GM18517 (cell line): ENCODE measurements around the gene GFRA1.
"Not testable (repeated sequence)": the region's sequence is repeated elsewhere in the genome, so short reads cannot be mapped to it uniquely, and the experiment has no call there.

Experiments used
- ATAC-seq: cut with Tn5 transposase; IDR thresholded peaks from one replicate; pipeline ENCODE4 v1.9.1; 2021; ENCODE audit warnings: mild to moderate bottlenecking, moderate library complexity; ENCODE audit not compliant: unreplicated experiment

The GFRA1 gene

DNA sequence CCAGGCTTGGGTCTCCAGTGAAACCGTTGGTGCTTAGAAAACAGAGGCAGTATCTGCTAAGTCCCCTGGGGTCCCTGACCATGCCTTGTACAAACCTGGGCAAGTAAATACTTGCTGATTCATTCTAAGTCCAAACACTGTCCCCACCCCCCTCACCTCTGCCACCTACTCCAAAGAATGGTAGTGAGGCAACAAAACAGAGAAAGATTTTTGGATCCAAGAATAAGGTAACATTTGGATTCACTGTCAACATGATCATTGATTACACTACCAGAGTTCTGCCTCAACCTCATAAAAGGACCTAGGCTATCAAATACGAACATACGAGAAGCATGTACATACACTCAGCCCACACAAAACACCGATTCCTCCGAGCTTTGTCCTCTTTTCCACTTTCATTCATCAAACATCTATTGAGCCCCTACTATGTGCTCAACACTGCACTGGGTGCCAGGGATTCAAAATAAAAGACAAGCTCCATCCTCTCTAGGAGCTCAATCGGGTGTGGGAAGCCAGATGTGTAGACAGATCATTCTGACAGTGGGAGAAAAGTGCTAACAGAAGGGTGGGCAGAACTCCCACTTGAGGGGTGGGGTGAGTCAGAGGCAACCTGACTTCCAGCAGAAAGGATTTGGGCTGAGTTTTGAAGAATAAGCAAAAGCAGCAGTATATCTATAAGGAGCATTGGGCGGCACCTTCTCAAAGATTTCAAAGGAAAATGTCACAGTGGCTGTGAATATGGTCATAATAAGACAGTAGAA lies 71.2 kb downstream of the GFRA1 start:
- no peak for ATAC-seq

DNA sequence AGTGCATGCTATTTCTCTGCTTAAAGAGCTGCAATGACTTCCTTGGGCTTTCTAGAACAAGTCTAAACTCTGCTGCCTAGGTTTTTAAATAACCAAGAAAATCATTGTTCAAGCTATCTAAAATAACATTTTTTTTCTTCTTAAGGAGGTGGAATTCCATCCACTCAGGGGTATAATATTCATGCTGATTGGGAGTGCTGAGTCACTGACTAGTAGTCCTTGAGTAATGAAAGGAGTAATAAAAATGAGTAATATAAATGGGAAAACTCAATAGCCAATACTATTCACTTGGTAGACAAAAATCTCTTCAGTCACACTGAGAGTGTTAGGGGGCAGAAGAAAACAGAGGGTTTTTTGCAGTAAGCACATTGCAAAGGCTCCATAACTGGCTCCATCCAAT lies 72.0 kb downstream of the GFRA1 start:
- no peak for ATAC-seq

DNA sequence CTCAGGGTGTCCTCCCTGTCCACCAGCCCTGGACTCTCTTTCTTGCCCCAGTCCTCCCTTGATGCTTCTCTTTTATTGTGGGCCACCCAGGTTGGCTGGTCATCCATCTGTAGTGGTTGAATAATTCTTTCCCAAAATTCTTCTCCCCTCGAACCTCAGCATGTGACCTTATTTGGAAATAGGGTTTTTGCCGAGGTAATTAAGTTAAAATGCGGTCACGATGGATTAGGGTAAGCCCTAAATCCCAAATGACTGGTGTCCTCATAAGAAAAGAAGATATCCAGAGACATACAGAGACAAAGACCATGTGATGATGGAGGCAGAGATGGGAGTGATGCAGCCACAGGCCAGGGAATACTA lies 74.3 kb downstream of the GFRA1 start:
- ATAC-seq = no peak

DNA sequence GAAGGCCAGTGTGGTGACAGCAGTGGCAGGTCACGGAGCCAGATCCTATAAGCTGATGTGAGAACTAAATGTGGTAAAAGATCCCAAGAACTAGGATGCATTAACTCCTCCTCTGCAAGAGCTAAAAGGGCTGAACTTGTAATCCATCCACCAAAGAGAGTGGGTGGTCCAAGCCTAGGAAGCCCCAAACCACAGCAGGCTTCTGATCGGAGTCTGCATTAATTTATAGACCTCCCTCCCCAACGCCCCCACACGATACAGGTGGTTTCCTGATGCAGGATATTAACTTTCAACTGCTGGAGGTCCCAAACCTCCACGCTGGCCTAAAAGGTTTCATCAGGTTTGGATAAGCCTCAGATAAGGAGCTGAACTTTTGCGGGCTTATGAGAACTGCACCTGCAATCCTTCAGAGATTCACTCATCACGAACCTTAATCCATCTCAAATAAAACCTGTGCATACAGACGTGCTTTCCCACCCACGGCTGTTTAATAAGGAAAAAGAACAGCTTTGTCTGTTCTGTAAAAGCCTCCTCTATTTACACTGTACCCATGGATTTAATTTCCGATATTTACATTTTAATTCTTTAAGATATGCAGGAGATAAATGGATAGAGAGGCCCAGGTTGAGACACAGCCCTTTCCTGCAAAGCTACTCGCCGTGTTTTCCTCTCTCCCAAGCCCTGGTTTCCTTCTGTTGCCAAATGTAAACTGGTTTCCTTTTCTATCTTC lies 74.9 kb downstream of the GFRA1 start:
- ATAC-seq = no peak

DNA sequence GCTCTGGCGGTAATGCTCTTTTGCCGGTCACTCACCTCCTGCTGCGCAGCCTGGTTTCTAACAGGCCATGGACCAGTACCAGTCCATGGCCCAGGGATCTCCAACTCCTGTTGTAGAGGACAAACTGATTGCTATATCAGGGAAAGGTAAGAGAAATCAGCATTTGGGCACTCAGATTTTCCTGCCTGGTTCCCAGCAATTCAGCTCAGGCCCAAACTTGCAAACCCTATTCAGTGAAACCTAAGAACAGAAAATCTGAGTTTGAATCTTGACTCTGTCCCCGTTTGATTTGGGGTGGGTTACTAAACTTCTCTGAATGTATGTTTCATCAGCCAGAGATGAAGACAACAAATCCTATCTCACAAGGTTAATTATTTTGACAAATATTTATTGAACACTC lies 77.4 kb downstream of the GFRA1 start:
- no peak for ATAC-seq

DNA sequence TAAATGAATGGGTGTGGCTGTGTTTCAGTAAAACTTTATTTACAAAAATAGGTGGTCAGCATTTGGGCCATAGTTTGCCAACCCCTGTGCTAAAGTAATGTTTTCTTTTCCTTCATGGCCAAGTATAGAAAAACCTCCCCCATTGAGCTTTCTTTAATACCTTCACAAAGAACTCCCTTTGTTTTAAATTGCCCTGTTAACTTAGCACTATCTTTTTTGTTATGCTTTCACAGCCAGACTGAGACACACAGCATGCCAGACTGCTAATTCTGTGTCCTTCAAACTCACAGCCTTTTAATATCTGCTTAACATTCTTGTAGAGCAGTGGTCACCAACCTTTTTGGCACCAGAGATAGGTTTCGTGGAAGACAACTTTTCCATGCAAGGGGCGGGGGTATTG lies 78.0 kb downstream of the GFRA1 start:
- ATAC-seq = no peak

DNA sequence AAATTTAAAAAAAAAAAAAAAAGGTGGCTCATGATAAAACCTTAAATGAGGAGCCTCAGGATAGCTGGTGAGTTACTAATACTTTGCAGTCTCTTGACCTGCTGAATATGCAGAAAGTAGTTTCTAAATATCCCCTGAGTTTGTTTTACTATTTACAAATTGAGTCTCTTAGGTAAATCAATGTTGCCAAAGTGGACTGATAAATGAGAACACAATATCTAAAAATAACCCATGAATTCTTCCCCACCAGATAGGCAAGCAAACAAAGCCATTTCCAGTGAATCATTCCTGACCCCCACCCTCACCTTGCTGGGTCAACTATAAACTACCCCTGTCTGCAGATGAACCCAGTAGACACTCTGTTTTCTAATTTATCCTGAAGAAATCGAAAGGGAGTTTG lies 78.9 kb downstream of the GFRA1 start:
- no peak for ATAC-seq

DNA sequence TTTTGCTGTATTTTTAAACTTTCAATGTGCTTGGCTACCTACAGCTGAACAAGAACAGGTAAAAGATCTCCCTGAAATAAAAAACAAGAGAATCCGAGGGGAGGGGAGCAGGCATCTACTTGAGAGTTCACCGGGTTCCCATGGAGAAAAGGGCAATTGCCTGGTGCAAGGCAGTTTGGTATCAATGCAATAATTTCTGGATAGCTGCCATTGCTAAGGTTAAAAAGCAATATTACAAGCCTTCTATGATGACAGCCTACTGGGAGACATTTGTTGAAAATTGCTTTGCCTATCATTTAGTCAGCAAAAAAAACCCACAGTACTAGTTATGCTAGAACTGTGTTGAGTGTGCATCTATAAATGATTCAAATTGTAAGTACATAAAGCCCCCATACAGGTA lies 82.1 kb downstream of the GFRA1 start:
- ATAC-seq = no peak

DNA sequence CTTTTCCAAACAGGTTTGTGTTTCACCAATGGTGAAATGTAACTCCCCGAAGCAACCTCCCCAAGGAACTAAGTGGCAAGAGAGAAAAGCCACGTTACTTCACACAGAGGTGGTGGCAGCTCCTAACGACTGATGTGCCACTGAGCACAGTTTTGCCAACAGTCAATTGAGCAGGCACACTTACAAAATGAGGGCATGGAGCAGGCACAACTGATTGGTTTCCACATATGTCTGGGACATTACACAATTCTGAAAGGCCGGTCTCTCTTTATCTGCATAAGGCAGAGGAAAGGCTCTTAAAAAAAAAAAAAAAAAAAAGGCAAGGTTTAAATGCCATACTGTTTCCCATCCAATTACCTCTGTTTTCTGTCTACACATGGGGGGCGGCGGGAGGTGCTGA lies 86.7 kb downstream of the GFRA1 start:
- ATAC-seq = no peak

DNA sequence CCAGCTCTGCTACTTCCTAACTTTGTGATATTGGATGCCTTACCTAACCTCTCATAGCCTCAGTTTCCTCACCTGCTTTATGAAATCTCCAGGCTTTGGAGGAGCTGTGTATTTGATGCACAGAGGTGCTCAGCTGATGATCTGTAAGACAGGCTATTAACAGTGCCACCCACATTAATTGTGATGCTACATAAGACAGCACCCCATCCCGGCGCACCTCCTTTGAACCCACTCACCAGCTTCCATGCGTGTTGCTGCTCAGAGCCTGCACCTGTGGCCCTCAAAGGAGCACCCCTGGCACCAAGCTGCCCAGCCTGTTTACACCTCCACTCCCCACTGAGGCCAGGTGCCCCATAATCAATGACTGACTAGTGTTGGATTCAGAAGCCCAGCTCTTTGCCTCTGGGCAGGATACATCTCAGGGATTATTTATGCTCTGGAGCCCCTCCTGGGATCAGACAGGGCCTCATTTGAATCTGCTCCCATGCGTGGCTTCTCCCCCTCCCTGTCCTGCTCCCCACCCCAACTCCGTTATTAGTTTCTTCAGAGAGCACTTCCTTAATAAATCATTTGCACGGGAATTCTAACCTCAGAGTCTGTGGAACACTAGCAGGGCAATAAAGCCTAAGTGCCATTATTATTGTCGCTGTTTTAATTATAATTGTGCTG lies 87.7 kb downstream of the GFRA1 start:
- no peak for ATAC-seq

DNA sequence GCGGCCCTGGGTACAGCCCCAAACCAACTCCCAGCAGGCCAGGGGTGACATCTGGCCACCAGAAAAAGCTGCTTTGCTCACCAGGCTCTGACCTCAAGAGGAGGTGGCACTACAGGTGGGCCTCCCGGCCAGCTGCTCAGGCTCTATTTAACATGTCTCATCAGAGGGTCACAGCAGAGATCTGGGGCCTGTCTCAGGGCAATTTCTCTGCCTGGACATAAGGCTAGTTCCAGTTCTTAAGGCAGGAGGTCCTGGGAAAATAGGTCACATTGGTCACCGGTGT lies 88.6 kb downstream of the GFRA1 start:
- no peak for ATAC-seq

DNA sequence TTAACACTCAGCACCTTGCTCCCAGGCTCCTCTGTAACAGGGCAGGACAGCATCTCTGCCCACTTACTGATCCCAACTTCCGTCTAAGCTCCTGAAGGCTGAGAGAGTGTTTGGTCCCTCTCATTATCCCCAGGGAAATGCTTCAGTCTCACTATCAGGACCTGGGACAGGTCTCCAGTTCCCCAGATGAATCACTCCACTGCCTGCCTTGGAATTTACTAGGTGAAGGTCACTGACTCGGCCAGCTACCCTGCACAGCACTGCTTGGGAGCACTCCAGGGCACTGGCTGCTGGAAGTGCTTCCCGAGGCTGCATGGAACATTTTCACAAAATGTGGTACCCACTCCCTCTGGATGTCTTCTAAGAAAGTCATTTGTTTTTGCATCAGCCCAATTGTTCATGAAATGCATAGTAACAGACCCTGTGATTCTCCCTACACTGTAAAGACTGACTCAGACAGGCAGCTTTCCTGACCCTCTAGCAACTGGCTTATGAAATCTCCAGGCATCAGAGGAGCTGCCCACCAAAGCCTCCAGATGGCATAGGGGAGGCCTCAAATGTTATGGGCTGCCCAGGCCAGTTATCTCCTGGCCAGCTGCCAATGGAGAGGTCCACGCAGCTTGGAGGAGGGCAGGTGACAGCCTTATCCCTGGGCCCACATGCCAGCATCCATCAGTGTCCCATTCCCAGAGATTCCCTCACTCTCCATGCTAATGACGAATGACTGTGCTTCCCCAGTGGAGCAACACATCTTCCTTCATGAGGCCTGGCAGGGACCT lies 89.1 kb downstream of the GFRA1 start:
- no peak for ATAC-seq

DNA sequence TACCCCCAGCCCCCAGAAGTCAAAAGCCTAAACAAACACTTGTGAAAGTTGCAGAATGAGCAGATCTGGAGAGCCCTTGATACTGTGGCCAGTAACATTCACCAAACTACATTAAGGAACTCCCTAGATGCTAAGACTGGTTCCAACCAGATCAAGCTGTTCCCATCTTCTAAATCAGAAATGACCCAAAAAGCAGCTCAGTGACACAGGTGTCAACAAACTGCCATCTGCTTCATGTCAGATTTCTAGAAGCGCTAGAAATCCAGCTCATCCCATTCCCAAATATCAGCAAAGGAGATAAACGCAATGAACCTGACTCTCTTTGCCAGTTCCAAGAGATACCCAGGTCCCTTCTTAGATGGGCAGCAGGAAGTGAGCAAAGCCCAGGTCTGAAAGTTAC lies 90.6 kb downstream of the GFRA1 start:
- no peak for ATAC-seq

DNA sequence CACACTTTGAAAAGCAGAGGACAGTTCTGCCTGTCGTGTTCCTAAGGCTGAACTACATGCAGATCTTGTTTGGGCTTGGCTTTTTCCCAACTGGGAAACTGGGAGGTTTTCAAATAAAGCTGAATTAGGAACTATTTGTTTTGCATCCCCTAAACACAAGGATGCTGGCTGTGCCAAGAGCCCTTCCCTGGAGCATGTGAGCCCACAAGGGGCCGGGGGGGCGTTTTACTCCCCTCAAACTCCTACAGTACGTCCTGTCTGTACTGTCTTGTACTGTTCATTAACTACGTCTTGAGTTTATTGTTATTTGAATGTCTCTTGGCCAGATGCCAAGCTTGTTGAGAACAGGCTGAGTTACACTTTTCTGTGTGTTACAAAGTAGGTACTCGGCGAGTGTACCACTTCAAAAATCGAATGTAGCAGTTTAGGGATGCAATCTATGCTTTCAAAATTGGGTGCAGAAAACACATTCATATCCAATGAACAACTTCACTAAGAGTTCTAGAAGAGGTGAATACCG lies 94.9 kb downstream of the GFRA1 start:
- ATAC-seq = no peak

DNA sequence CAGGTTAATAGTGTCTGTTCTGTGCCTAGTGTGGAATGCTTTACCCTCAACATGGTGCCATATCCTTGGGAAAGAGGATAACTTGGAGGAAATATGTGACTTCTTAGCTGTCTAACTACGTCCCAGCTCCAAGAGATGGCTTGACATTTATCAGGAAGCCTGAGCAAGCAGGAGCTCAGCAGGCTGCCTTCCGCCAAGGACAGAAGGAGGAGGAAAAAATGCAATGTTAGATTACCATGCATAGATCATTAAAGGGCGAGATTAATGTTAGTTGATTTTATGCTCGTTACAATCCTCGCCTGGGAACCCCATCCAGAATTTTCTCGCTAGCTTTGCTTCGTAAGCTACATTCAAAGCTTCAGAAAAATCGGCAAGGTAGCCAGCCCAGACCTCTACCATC lies 97.8 kb downstream of the GFRA1 start:
- no peak for ATAC-seq

DNA sequence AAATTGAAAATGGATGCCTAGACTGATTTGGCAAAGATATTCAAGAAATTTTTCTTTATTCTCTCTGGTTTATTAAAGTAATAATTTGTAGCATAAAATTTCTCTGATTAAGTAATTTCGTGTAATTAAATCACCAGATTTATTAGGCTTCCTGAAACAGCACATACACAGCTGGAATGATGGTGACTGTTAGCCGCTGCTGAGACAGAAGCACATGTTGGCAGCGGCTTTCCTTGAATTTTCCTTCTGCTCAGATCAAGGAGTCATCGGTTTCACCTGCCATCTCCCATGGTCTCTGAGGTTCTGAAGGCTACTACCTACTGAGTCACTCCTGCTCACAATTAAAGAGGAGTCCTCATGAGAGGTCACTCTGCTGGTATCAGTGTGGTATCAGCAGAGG lies 101.5 kb downstream of the GFRA1 start:
- ATAC-seq = no peak

DNA sequence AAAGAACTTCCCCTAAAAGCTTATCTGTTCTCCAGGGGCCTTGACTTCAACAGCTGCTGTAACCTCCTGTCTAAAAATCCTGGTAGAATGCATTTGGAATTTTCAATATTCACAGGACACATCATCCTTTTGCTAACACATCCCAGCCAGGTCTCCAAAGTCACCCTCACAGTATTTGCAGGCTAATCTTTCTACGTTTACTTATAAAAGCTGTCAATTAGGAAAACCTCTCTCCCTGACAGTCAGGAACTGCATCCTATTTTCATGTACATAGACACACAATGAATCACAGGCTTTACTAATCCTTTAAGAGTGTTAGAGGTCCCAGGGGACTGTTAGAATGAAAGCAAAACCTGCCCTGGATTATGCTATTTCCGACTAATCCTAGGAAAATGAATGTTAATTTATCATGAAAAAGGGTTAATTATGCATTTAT lies 102.2 kb downstream of the GFRA1 start:
- no peak for ATAC-seq

DNA sequence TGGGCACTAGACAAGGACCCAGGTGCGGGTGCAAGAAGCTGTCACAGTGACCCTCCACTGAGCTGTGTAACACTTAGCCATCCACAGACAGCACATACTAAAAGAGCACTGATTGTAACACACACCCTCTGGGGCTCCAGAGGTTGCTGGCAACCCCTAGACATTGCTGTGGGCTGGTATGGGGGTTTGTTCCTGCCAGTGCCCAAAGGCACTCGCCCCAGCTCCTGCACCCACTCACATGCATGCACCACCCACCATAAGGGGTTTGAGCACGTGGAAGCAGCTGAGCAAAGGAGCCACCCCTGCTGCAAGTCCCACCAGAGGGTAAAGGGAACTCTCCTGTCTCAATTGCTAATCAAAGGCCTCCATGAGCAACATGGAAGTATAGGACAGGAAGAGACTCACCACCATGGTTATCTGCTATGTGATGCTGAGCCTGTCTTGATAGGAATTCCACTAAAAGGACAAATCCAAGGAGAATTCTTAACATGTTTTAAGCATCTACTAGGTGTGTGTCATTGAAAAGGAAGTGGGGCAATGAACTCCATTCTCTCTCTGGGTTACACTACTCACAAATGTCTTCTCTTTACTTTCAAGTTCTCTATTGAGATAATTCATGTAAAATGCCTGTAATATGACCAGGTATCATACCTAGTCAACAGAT lies 103.1 kb downstream of the GFRA1 start:
- no peak for ATAC-seq

DNA sequence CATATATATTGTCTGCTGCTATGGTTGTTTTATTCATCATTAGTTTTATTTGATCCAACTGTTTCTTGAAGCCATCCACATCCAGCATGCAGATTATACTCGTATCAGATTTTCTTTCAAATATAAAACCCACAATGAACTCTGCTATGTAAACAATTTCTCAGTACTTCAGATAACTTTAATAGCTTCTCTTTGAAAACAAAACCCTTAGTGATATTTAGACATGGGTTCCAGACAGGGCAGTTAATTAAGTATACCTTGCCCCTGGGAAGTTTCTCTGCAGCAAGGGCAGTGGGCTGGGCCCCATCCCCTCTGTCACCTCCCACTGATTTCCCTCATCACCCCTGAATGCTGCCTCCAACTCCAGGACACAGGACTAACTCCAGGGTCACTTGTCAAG lies 104.3 kb downstream of the GFRA1 start:
- no peak for ATAC-seq

DNA sequence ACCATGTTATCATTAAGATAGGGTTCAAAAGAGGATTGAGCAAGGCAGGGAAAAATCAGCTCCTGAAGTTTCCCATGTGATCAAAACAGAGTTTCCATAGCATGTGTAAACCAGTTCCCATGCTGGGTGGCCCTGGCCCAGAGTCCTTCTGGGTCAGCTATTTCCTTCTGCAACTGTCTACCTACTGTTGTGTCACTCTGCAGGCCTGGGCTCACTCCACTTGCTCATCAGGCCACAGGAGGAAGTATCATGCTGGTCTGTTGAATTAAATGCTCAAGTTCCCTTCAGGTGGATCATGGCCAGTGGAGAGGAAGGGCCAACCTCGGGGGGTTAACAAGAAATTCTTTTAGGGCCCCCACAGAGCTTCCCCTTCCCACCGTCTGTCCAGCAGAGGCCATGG lies 104.7 kb downstream of the GFRA1 start:
- ATAC-seq = no peak

DNA sequence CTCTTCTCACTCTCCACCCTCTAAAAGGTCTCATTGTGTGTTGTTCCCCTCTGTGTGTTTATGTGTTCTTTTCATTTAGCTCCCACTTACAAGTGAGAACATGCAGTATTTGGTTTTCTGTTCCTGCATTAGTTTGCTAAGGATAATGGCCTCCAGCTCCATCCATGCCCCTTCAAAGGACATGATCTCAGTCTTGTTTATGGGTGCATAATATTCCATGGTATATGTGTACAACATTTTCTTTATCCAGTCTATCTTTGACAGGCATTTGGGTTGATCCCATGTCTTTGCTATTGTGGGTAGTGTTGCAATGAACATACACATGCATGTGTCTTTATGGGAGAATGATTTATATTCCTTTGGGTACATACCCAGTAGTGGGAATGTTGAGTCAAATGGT lies 107.1 kb downstream of the GFRA1 start:
- ATAC-seq = not testable (repeated sequence)
